HCT116 (cell line): ENCODE results near the gene RAD51D. TPM values are rescaled to one million over a fixed set of nuclear protein-coding genes. Genes with fewer than 3 reads are reported as not detected.

ENCODE experiments used
- ATAC-seq: fragments of 200-7000 bp; cut with Tn5 transposase; 2 replicates; pipeline ENCODE4 v1.9.1; 2020; ENCODE audit warnings: mild to moderate bottlenecking, moderate library complexity
- BruUV-seq: library from RNA; stranded (reverse); fragments of 400-500 nt; replicated peaks from 2 replicates; lab custom pipeline; 2021; lab: Mats Ljungman, UMichigan
- CTCF ChIA-PET: fragments of 300-600 bp; sonication (Branson Sonifier 250); formaldehyde crosslinking; loops from one replicate; lab custom pipeline; 2021; ENCODE audit warnings: antibody characterized with exemption; lab: Charles Lee
- POLR2A ChIA-PET: fragments of 300-600, 350-600 bp; sonication (Branson Sonifier 250); formaldehyde crosslinking; loops from one replicate; lab custom pipeline; 2021; ENCODE audit warnings: antibody characterized with exemption; lab: Charles Lee
- RAD21 ChIA-PET, 2 experiments: fragments of 300-600 bp; sonication (Branson Sonifier 250); formaldehyde crosslinking; loops; one replicate each; lab custom pipeline; 2023; ENCODE audit warnings: low total read pairs in 2 of 2; ENCODE audit not compliant: uncharacterized antibody in 2 of 2, unreplicated experiment in 2 of 2, low non-redundant PET in 1 of 2; lab: Charles Lee
- DNase-seq: peaks from one replicate; pipeline ENCODE4 v3.0.0-alpha.2; 2010; ENCODE audit warnings: low read depth, low spot score
- H2AFZ ChIP-seq: fragments of 200-600 bp; shearing (Covaris generic), sonication (generic); 2 replicates; pipeline ENCODE4 v1.6.1; 2017; ENCODE audit warnings: low read depth, mixed run types, mixed read lengths, antibody characterized with exemption, low read length; ENCODE audit not compliant: poor library complexity, severe bottlenecking
- H3K27ac ChIP-seq: 2 replicates; pipeline ENCODE4 v1.5.1; 2012; ENCODE audit warnings: low read depth, low read length
- H3K27me3 ChIP-seq: fragments of 200-600 bp; sonication (generic); 2 replicates; pipeline ENCODE4 v1.6.1; 2016; ENCODE audit warnings: mixed run types, low read length, mixed read lengths; ENCODE audit not compliant: insufficient read depth
- H3K36me3 ChIP-seq, 2 experiments: fragments of 200-500 bp in 1 of 2; fragments of 200-600 bp in 1 of 2; sonication (Bioruptor generic) in 1 of 2; sonication (generic) in 1 of 2; 2 replicates each; pipeline versions ENCODE4 v1.5.1 to v1.6.1; 2014 to 2016; ENCODE audit warnings: low read length in 2 of 2, inconsistent platforms in 1 of 2, mixed read lengths in 1 of 2, mixed run types in 1 of 2; ENCODE audit not compliant: insufficient read depth in 2 of 2, control insufficient read depth in 1 of 2
- H3K4me1 ChIP-seq, 2 experiments: fragments of 200-600 bp in 1 of 2; sonication (generic) in 1 of 2; 2 replicates each; pipeline versions ENCODE4 v1.5.1 to v1.6.1; 2012 to 2017; ENCODE audit warnings: low read length in 2 of 2, inconsistent platforms in 1 of 2, mild to moderate bottlenecking in 1 of 2, mixed read lengths in 1 of 2, mixed run types in 1 of 2, moderate library complexity in 1 of 2; ENCODE audit not compliant: insufficient read depth in 2 of 2, control insufficient read depth in 1 of 2
- H3K4me2 ChIP-seq: fragments of 200-600 bp; sonication (generic); 2 replicates; pipeline ENCODE4 v1.6.1; 2017; ENCODE audit warnings: mixed run types, low read length, mixed read lengths
- H3K4me3 ChIP-seq, 2 experiments: fragments of 200-600 bp in 1 of 2; sonication (generic) in 1 of 2; replicated peaks in 1 of 2; 2 replicates each; pipeline ENCODE4 v1.5.1; 2011 to 2016; ENCODE audit warnings: low read length in 2 of 2, control low read depth in 1 of 2, low read depth in 1 of 2, mild to moderate bottlenecking in 1 of 2, mixed read lengths in 1 of 2, mixed run types in 1 of 2
- H3K79me2 ChIP-seq: fragments of 200-600 bp; sonication (generic); 2 replicates; pipeline ENCODE4 v1.6.1; 2017; ENCODE audit warnings: mild to moderate bottlenecking, mixed run types, low read length, moderate library complexity, mixed read lengths; ENCODE audit not compliant: insufficient read depth
- H3K9ac ChIP-seq: fragments of 200-600 bp; sonication (generic); 2 replicates; pipeline ENCODE4 v1.6.1; 2016; ENCODE audit warnings: low read length, mixed read lengths
- H3K9me2 ChIP-seq: fragments of 200-600 bp; sonication (generic), shearing (Covaris generic); 2 replicates; pipeline ENCODE4 v1.6.1; 2017; ENCODE audit warnings: mixed run types, mild to moderate bottlenecking, moderate library complexity; ENCODE audit not compliant: insufficient read depth
- H3K9me3 ChIP-seq, 2 experiments: fragments of 200-500 bp in 1 of 2; fragments of 200-600 bp in 1 of 2; sonication (Bioruptor generic) in 1 of 2; sonication (generic) in 1 of 2; 2 replicates each; pipeline ENCODE4 v1.6.1; 2014 to 2017; ENCODE audit warnings: low read length in 2 of 2, mixed read lengths in 2 of 2, inconsistent platforms in 1 of 2, low read depth in 1 of 2, mild to moderate bottlenecking in 1 of 2, mixed run types in 1 of 2, moderate library complexity in 1 of 2; ENCODE audit not compliant: control insufficient read depth in 1 of 2, insufficient read depth in 1 of 2
- H4K20me1 ChIP-seq: fragments of 200-600 bp; sonication (generic), shearing (Covaris generic); 2 replicates; pipeline ENCODE4 v1.6.1; 2017; ENCODE audit warnings: mixed run types, mild to moderate bottlenecking, moderate library complexity; ENCODE audit not compliant: insufficient read depth
- EGR1 ChIP-seq: IDR thresholded peaks from 2 replicates; pipeline ENCODE4 v1.6.1; 2012; ENCODE audit warnings: low read depth
- ELF1 ChIP-seq: IDR thresholded peaks from 2 replicates; pipeline ENCODE4 v1.6.1; 2012; ENCODE audit warnings: low read depth, borderline replicate concordance
- EZH2 ChIP-seq: fragments of 200-600 bp; sonication (generic); IDR thresholded peaks from 2 replicates; pipeline ENCODE4 v1.6.1; 2017; ENCODE audit warnings: antibody characterized with exemption, mixed run types
- EZH2phosphoT487 ChIP-seq: fragments of 200-600 bp; IDR thresholded peaks from 2 replicates; pipeline ENCODE4 v1.6.1; 2018; ENCODE audit warnings: antibody characterized with exemption, borderline replicate concordance
- FOSL1 ChIP-seq: IDR thresholded peaks from 2 replicates; pipeline ENCODE4 v1.6.1; 2012; ENCODE audit warnings: low read depth
- POLR2A ChIP-seq: IDR thresholded peaks from 2 replicates; pipeline ENCODE4 v1.7.0; 2011; ENCODE audit warnings: borderline replicate concordance; ENCODE audit not compliant: insufficient read depth, insufficient read length; ENCODE audit errors: extremely low read depth
- SIN3A ChIP-seq: IDR thresholded peaks from 2 replicates; pipeline ENCODE4 v1.6.1; 2012; ENCODE audit warnings: low read depth
- SRF ChIP-seq: IDR thresholded peaks from 2 replicates; pipeline ENCODE4 v1.6.1; 2012; ENCODE audit warnings: low read depth
- TCF7L2 ChIP-seq: IDR thresholded peaks from 2 replicates; pipeline ENCODE4 v1.7.0; 2011; ENCODE audit warnings: borderline replicate concordance, inconsistent platforms; ENCODE audit not compliant: insufficient read depth, insufficient read length; ENCODE audit errors: extremely low read depth
- YY1 ChIP-seq: IDR thresholded peaks from 2 replicates; pipeline ENCODE4 v1.6.1; 2011; ENCODE audit warnings: low read length, low read depth, moderate library complexity, mild to moderate bottlenecking; ENCODE audit not compliant: insufficient replicate concordance; ENCODE audit errors: extremely low read depth
- ZFX ChIP-seq: fragments of 450-650 bp; IDR thresholded peaks from 2 replicates; pipeline ENCODE4 v1.6.1; 2017
- intact Hi-C: fragments of 100-400 bp; cut with micrococcal nuclease; formaldehyde crosslinking; loops from 2 replicates; pipeline ENCODE4 v1.10.0; 2022
- total RNA-seq: library from RNA; stranded (reverse); gene quantifications from one replicate; pipeline ENCODE4 v1.2.1, GENCODE V29; 2021; ENCODE audit not compliant: unreplicated experiment
- TF ChIP-seq, protein P1 (sequence below), 3 experiments: fragments of 200-600 bp in 1 of 3; sonication (generic) in 1 of 3; IDR thresholded peaks in 2 of 3; conservative IDR thresholded peaks in 1 of 3; 2 replicates each; pipeline ENCODE4 v1.5.1; 2012 to 2017; ENCODE audit warnings: low read depth in 2 of 3, low read length in 2 of 3, antibody characterized with exemption in 1 of 3, borderline replicate concordance in 1 of 3, control low read depth in 1 of 3, mild to moderate bottlenecking in 1 of 3, mixed read lengths in 1 of 3, mixed run types in 1 of 3, moderate library complexity in 1 of 3; ENCODE audit not compliant: insufficient read depth in 1 of 3
- TF ChIP-seq, protein P2 (sequence below): IDR thresholded peaks from 2 replicates; pipeline ENCODE4 v1.6.1; 2011; ENCODE audit warnings: mild to moderate bottlenecking, low read length, moderate library complexity; ENCODE audit not compliant: insufficient replicate concordance; ENCODE audit errors: extremely low read depth
- TF ChIP-seq, protein P3 (sequence below): IDR thresholded peaks from 2 replicates; pipeline ENCODE4 v1.6.1; 2012
- TF ChIP-seq, protein P4 (sequence below): IDR thresholded peaks from 2 replicates; pipeline ENCODE4 v1.6.1; 2012

Gene RAD51D
- total RNA-seq, 1 experiment from 2014 or later = 12.9 TPM

DNA sequence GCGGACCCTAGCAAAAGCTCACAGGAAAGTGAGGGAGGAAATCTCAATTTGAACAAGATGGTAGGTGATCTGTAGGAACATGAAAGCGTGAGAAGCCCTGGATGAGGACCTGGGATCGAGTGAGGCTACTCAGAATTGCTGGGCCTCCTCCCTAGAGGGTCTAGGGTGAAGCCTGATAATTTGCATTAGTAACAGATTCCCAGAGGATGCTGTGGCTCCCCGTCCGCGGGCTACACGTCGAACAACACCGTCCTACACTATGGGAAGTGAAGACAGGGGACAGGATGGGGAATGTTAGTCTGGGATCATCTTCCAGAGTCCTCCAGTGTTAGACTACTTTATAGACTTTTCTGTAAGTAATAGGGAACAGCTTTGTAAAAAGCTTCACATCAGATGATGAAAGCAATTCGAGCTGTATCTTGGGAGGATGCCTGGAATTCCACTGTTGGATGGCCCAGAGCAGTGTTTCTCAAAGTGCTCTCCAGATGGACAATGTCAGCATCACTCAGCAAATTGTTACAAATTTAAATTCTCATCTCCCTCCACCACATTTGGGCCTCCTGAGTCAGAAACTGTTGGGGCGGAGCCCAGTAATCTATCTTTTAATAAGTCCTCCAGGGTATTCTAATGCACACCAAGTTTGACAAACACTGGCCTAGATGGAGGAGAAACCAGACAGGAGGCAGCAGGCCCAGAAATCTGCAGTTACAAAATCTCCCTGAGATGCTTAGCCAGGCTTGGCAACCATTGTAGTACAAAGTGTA, 8.3 kb upstream of the RAD51D start:
- no TSS peak for BruUV-seq
- POLR2A ChIA-PET = no interaction called here
- Histone ChIP-seq H3K9me3 (no peaks in the 10 kb centered on the region), H3K27me3 (no peaks in the 10 kb centered on the region), H3K79me2 (no peaks in the 10 kb centered on the region), H3K4me2 (no peak overlapping the region), H3K27ac (no peak overlapping the region), H3K4me3 (no peak overlapping the region), H3K9me2 (no peaks in the 10 kb centered on the region), H3K9ac (no peak overlapping the region), H2AFZ (no peak overlapping the region), H3K36me3 (peaks cover 8 to 20% of the 10 kb centered on the region in 2 experiments; a peak in 3 of 4 replicates), H3K4me1 (no peaks in the 10 kb centered on the region), H4K20me1 (no peaks in the 10 kb centered on the region)
- CTCF ChIA-PET = interaction anchor here (0.6 kb wide), 1 partner anchor 411 kb away, joined by 3 read pairs; no protein-coding TSS in a partner anchor
- intact Hi-C loops = loop anchor here (1.0 to 5.0 kb wide), 2 partner anchors 15 to 619 kb away; no protein-coding TSS in a partner anchor
- ATAC-seq (no peak), DNase-seq (no peak)
- RAD21 ChIA-PET = no interaction called here
- no peak for TF ChIP-seq TCF7L2
- TF ChIP-seq, protein P1, sequence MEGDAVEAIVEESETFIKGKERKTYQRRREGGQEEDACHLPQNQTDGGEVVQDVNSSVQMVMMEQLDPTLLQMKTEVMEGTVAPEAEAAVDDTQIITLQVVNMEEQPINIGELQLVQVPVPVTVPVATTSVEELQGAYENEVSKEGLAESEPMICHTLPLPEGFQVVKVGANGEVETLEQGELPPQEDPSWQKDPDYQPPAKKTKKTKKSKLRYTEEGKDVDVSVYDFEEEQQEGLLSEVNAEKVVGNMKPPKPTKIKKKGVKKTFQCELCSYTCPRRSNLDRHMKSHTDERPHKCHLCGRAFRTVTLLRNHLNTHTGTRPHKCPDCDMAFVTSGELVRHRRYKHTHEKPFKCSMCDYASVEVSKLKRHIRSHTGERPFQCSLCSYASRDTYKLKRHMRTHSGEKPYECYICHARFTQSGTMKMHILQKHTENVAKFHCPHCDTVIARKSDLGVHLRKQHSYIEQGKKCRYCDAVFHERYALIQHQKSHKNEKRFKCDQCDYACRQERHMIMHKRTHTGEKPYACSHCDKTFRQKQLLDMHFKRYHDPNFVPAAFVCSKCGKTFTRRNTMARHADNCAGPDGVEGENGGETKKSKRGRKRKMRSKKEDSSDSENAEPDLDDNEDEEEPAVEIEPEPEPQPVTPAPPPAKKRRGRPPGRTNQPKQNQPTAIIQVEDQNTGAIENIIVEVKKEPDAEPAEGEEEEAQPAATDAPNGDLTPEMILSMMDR (IDR thresholded peaks at IDR 0.05 in 2 of 3, conservative IDR thresholded peaks at IDR 0.05 in 1 of 3; ENCODE audit: borderline replicate concordance in 1 of 3, insufficient read depth in 1 of 3, low read depth in 2 of 3, low read length in 2 of 3) = no peak
- TF ChIP-seq ELF1 = no peak

DNA sequence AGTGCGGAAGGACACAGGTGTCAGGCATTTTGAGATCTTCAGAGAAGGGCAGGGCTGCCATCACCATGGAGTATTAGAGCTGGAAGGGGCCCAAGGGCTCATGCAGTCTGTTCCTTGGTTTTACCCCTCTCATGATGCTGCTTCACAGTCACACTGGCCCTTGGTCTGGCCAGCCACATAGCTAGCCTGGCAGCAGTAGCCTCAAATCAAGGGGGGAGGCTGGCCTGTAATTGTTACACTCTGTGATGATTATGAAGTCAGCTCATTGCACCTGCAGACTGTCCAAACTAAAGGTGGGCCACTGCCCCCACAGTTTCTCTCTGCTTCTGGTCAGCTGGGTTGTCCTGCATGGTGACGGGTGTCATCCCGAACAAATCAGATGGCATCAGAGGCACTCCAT, 1.7 kb upstream of the RAD51D start, which contains the start of gene FNDC8:
Gene FNDC8 (plus strand): TSS at position 301 of the 400 bp plus-strand sequence. CDS start 79 bp downstream, at position 380.
- Histone ChIP-seq H3K27ac (no peak within 1 kb of the TSS), H3K79me2 (no peaks in the 10 kb centered on the region; the same call in 1 of the 2 replicates), H4K20me1 (no peaks in the 10 kb centered on the region), H3K27me3 (no peaks in the 10 kb centered on the region), H3K4me3 (no peak within 1 kb of the TSS), H3K4me2 (no peak within 1 kb of the TSS), H3K9me3 (no peaks in the 10 kb centered on the region), H3K36me3 (no peaks in the 10 kb centered on the region), H3K9me2 (no peaks in the 10 kb centered on the region), H3K4me1 (peaks cover 5 to 23% of the 10 kb centered on the region in 2 experiments; a peak in 3 of 4 replicates), H3K9ac (no peak within 1 kb of the TSS; the same call in 1 of the 2 replicates), H2AFZ (no peak within 1 kb of the TSS)
- ChIA-PET CTCF (interaction anchor here (3.3 kb wide), 1 partner anchor 32 kb away, joined by 13 read pairs; no protein-coding TSS in a partner anchor), RAD21 (no interaction called here), POLR2A (no interaction called here)
- no TSS peak for BruUV-seq
- intact Hi-C loops = no loop called here
- TF ChIP-seq, protein P2, sequence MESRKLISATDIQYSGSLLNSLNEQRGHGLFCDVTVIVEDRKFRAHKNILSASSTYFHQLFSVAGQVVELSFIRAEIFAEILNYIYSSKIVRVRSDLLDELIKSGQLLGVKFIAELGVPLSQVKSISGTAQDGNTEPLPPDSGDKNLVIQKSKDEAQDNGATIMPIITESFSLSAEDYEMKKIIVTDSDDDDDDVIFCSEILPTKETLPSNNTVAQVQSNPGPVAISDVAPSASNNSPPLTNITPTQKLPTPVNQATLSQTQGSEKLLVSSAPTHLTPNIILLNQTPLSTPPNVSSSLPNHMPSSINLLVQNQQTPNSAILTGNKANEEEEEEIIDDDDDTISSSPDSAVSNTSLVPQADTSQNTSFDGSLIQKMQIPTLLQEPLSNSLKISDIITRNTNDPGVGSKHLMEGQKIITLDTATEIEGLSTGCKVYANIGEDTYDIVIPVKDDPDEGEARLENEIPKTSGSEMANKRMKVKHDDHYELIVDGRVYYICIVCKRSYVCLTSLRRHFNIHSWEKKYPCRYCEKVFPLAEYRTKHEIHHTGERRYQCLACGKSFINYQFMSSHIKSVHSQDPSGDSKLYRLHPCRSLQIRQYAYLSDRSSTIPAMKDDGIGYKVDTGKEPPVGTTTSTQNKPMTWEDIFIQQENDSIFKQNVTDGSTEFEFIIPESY = no peak
- TF ChIP-seq ELF1 = no peak
- TF ChIP-seq TCF7L2 = no peak
- TF ChIP-seq EGR1 = no peak
- no peak for TF ChIP-seq POLR2A
- TF ChIP-seq, protein P3, sequence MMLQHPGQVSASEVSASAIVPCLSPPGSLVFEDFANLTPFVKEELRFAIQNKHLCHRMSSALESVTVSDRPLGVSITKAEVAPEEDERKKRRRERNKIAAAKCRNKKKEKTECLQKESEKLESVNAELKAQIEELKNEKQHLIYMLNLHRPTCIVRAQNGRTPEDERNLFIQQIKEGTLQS = no peak
- TF ChIP-seq, protein P4, sequence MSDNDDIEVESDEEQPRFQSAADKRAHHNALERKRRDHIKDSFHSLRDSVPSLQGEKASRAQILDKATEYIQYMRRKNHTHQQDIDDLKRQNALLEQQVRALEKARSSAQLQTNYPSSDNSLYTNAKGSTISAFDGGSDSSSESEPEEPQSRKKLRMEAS = no peak
- TF ChIP-seq SRF = no peak
- no peak for TF ChIP-seq YY1
- TF ChIP-seq FOSL1 = no peak
- no peak for TF ChIP-seq EZH2
- TF ChIP-seq EZH2phosphoT487 = no peak
- TF ChIP-seq ZFX = no peak
- no peak for TF ChIP-seq SIN3A
- no peak for ATAC-seq
- no peak for DNase-seq
